DOHH2 (cell line): ENCODE data around the gene SUMO1.

Experiments used
- H3F3A ChIP-seq: fragments of 200-600 bp; sonication (generic), shearing (Covaris generic); 2 replicates; pipeline ENCODE4 v1.6.0; 2016; ENCODE audit warnings: antibody characterized with exemption, mild to moderate bottlenecking; ENCODE audit not compliant: control insufficient read depth, insufficient read depth
- H3K27ac ChIP-seq: fragments of 200-600 bp; sonication (generic); 2 replicates; pipeline ENCODE4 v1.5.1; 2014; ENCODE audit warnings: low read depth, mild to moderate bottlenecking, low read length, moderate library complexity
- H3K27me3 ChIP-seq: fragments of 200-600 bp; sonication (generic); 2 replicates; pipeline ENCODE4 v1.6.1; 2014; ENCODE audit warnings: mild to moderate bottlenecking, low read length, mixed read lengths; ENCODE audit not compliant: control insufficient read depth
- H3K36me3 ChIP-seq: fragments of 200-600 bp; sonication (generic); 2 replicates; pipeline ENCODE4 v1.6.1; 2014; ENCODE audit warnings: mild to moderate bottlenecking, low read length, moderate library complexity, mixed read lengths; ENCODE audit not compliant: control insufficient read depth
- H3K4me1 ChIP-seq: fragments of 200-600 bp; sonication (generic); 2 replicates; pipeline ENCODE4 v1.6.1; 2014; ENCODE audit warnings: mild to moderate bottlenecking, low read length, mixed read lengths; ENCODE audit not compliant: control insufficient read depth
- H3K4me2 ChIP-seq: fragments of 200-600 bp; sonication (generic); 2 replicates; pipeline ENCODE4 v1.6.0; 2014; ENCODE audit warnings: mild to moderate bottlenecking, low read length, moderate library complexity
- H3K4me3 ChIP-seq: fragments of 200-600 bp; sonication (generic); 2 replicates; pipeline ENCODE4 v1.5.1; 2014; ENCODE audit warnings: mild to moderate bottlenecking, low read length, mixed read lengths
- H3K79me2 ChIP-seq: fragments of 200-600 bp; sonication (generic); 2 replicates; pipeline ENCODE4 v1.6.1; 2014; ENCODE audit warnings: mild to moderate bottlenecking, low read length, mixed read lengths; ENCODE audit not compliant: control insufficient read depth
- H3K9me2 ChIP-seq: fragments of 200-600 bp; sonication (generic); replicated peaks from 2 replicates; pipeline ENCODE4 v1.6.1; 2014; ENCODE audit warnings: mild to moderate bottlenecking, low read length, mixed read lengths; ENCODE audit not compliant: control insufficient read depth
- H3K9me3 ChIP-seq: fragments of 200-600 bp; sonication (generic); 2 replicates; pipeline ENCODE4 v1.6.1; 2014; ENCODE audit warnings: antibody characterized with exemption, low read length, mixed read lengths; ENCODE audit not compliant: control insufficient read depth, insufficient read depth
- H4K20me1 ChIP-seq: fragments of 200-600 bp; sonication (generic); 2 replicates; pipeline ENCODE4 v1.6.0; 2014; ENCODE audit warnings: low read depth, mild to moderate bottlenecking, antibody characterized with exemption, low read length, moderate library complexity; ENCODE audit not compliant: control insufficient read depth, insufficient read depth
- CTCF ChIP-seq: fragments of 200-600 bp; sonication (generic); IDR thresholded peaks from one replicate; pipeline ENCODE4 v1.5.1; 2014; ENCODE audit warnings: antibody characterized with exemption, mild to moderate bottlenecking, low read depth, low read length; ENCODE audit not compliant: poor library complexity, severe bottlenecking
- EZH2phosphoT487 ChIP-seq: fragments of 200-600 bp; sonication (generic); IDR thresholded peaks from 2 replicates; pipeline ENCODE4 v1.6.1; 2017; ENCODE audit warnings: borderline replicate concordance, mild to moderate bottlenecking, antibody characterized with exemption, low read length, moderate library complexity, mixed read lengths

The SUMO1 gene

GRCh38 chr2:202267495-202267894, 29.1 kb upstream of the SUMO1 start:
- Histone ChIP-seq H4K20me1 (peaks cover 48% of the 10 kb centered on the region), H3K4me2 (peak overlapping the region; percentile 95), H3F3A (peaks cover 6% of the 10 kb centered on the region), H3K9me3 (no peaks in the 10 kb centered on the region), H3K9me2 (no peaks in the 10 kb centered on the region), H3K4me3 (peak overlapping the region; percentile 95), H3K27me3 (no peaks in the 10 kb centered on the region), H3K36me3 (peaks cover 60% of the 10 kb centered on the region), H3K79me2 (peaks cover 75% of the 10 kb centered on the region), H3K27ac (peak overlapping the region; percentile 84; the same call in 1 of the 2 replicates), H3K4me1 (peaks cover 47% of the 10 kb centered on the region)
- TF ChIP-seq EZH2phosphoT487 = no peak
- TF ChIP-seq CTCF = no peak

GRCh38 chr2:202265467-202266277, 27.3 kb upstream of the SUMO1 start, which contains the start of gene NOP58:
TSS of gene NOP58 (plus strand) at chr2:202265763. CDS start at chr2:202265942, 179 bp downstream.
- H3K36me3 ChIP-seq = peaks cover 42% of the 10 kb centered on the region
- H3K79me2 ChIP-seq = peaks cover 57% of the 10 kb centered on the region
- H3K4me3 ChIP-seq = peak within 1 kb of the TSS; percentile 95
- no peaks in the 10 kb centered on the region for H3K9me3 ChIP-seq
- H3K4me2 ChIP-seq = peak within 1 kb of the TSS; percentile 95
- TF ChIP-seq CTCF (no peak), EZH2phosphoT487 (no peak)
- H3K9me2 ChIP-seq = no peaks in the 10 kb centered on the region
- H3F3A ChIP-seq = peaks cover 6% of the 10 kb centered on the region
- H3K27me3 ChIP-seq = no peaks in the 10 kb centered on the region
- H3K27ac ChIP-seq = peak within 1 kb of the TSS; percentile 84
- peaks cover 31% of the 10 kb centered on the region for H4K20me1 ChIP-seq
- H3K4me1 ChIP-seq = peaks cover 35% of the 10 kb centered on the region

- Histone ChIP-seq H3K4me2 (no peak overlapping the region), H3K27me3 (no peaks in the 10 kb centered on the region)
Observed at GRCh38 chr2:202261531-202261930, 23.1 kb upstream of the SUMO1 start.

More at GRCh38 chr2:202261531-202261930, 23.1 kb upstream of the SUMO1 start:
- Histone ChIP-seq H3K79me2 (peaks cover 16% of the 10 kb centered on the region), H3K9me2 (no peaks in the 10 kb centered on the region), H3K36me3 (peaks cover 9% of the 10 kb centered on the region), H3K27ac (no peak overlapping the region), H3K9me3 (no peaks in the 10 kb centered on the region), H3F3A (peaks cover 3% of the 10 kb centered on the region; the same call in 1 of the 2 replicates), H4K20me1 (no peaks in the 10 kb centered on the region), H3K4me3 (no peak overlapping the region), H3K4me1 (peaks cover 16% of the 10 kb centered on the region)
- TF ChIP-seq EZH2phosphoT487 (no peak), CTCF (no peak)
